Dendritic cell treated with granulocyte-macrophage colony-stimulating factor and Interleukin-4, amounts not matched to agents 40 ng/mL and 50 ng/mL, for 4 days (primary cell): ENCODE data around the gene EFCAB8.

ENCODE experiments used
- H3K27ac Mint-ChIP-seq: one replicate; pipeline ENCODE4 v1.8.0; 2022; ENCODE audit warnings: mild to moderate bottlenecking, mixed read lengths
- H3K27me3 Mint-ChIP-seq: one replicate; pipeline ENCODE4 v1.8.0; 2022; ENCODE audit warnings: mild to moderate bottlenecking, mixed read lengths
- H3K36me3 Mint-ChIP-seq: one replicate; pipeline ENCODE4 v1.8.0; 2022; ENCODE audit warnings: low read depth, mixed read lengths
- H3K4me1 Mint-ChIP-seq: one replicate; pipeline ENCODE4 v1.8.0; 2022; ENCODE audit warnings: low read depth, mixed read lengths
- H3K4me3 Mint-ChIP-seq: one replicate; pipeline ENCODE4 v1.8.0; 2022; ENCODE audit warnings: mild to moderate bottlenecking, moderate library complexity, mixed read lengths
- H3K9me3 Mint-ChIP-seq: one replicate; pipeline ENCODE4 v1.8.0; 2022; ENCODE audit warnings: mixed read lengths
- intact Hi-C: fragments of 100-400 bp; cut with micrococcal nuclease; formaldehyde crosslinking; loops from one replicate; pipeline ENCODE4 v1.15.0; 2022

EFCAB8 gene

GRCh38 chr20:33010674-33011449 is 152.1 kb downstream of the EFCAB8 start:
- peaks cover 2% of the 10 kb centered on the region for H3K27me3 Mint-ChIP-seq
- intact Hi-C loops: no loop called here

More at GRCh38 chr20:33010674-33011449, 152.1 kb downstream of the EFCAB8 start:
- Mint-ChIP-seq H3K9me3 (no peaks in the 10 kb centered on the region), H3K27ac (no peak overlapping the region), H3K4me1 (no peaks in the 10 kb centered on the region), H3K36me3 (no peaks in the 10 kb centered on the region), H3K4me3 (no peak overlapping the region)
